ENCODE measurements around the gene DENND10. TPM values are rescaled to one million over a fixed set of nuclear protein-coding genes. Genes with fewer than 3 reads are reported as not detected.

The DENND10 gene
- total RNA-seq, 4 donors from 2014 or later: 23.0 to 42.5 (median 30.2) TPM

DNA sequence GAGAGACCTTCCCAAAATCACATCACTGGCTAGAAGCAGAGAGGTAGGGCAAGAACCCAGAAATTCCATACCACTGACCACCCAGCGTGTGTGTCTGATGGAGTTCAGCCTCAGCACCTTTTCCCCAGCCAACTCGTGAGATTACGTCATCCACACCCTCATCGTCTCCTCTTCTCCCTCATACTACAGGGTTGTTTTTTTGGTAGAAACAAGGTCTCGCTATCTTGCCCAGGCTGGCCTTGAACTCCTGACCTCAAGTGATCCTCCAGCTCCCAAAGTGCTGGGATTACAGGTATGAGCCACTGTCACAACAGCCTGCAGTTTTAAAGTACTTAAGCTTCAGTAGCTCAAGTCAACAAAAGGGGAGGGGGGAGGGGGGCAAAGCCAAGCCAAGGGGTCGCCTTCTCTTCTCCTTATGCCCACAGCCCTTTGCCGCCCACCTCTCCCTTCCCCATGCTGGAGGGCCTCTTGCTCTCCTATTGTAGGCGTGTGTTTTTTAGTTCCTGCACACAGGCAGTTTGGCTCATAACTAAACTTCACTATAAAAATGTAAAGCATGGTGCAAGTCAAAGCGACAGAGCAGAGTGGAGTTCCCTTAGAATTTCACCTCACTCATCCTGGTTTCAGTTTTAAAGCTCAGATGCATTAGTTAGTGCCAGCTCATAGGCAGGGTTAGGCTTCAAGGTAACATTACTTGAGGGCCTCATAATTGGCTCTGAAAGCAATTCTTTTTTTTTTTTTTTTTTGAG, 79.9 kb downstream of the DENND10 start:
- WGBS, 2 donors (ENCODE audit: low coverage in 1 of 2): 74 to 92% methylated on average over 3 to 9 of the region's 9 CpGs
- no peaks in the 10 kb centered on the region for H3K36me3 ChIP-seq
- no peaks in the 10 kb centered on the region for H3K27me3 ChIP-seq
- no peak overlapping the region for H3K4me3 ChIP-seq
- ATAC-seq: no peak
- H3K9me3 ChIP-seq: no peaks in the 10 kb centered on the region
- H3K27ac ChIP-seq: no peak overlapping the region
- H3K4me1 ChIP-seq: peaks cover 0 to 8% (median 0%) of the 10 kb centered on the region in 3 donors
- TF ChIP-seq EP300 (IDR thresholded peaks at IDR 0.05): no peak
- TF ChIP-seq POLR2AphosphoS5 (IDR thresholded peaks at IDR 0.05): no peak

Small RNA genes within 50 kb of the gene (small RNA-seq; reads per million reads assigned to genes)
- gene AL355598.1 (0 reads per million in 4 donors), gene RF00413 (0 reads per million in 4 donors), gene SNORA19 (0 to 0.77 (median 0.06) reads per million in 4 donors)

Other genes starting within 250 kb of the DENND10 start
- 10 to 100 TPM; 16.1 to 24.1 (median 20.8) TPM for gene NANOS1, start 74.4 kb upstream of the DENND10 start, total RNA-seq
- 100 to 1,000 TPM; 124 to 149 (median 136) TPM for gene EIF3A, start 23.3 kb upstream of the DENND10 start, total RNA-seq
- 10 to 100 TPM; 12.7 to 25.3 (median 17.1) TPM for gene SFXN4, start 61.6 kb downstream of the DENND10 start, total RNA-seq
- 100 to 1,000 TPM; 140 to 289 (median 164) TPM for gene PRDX3, start 74.7 kb downstream of the DENND10 start, total RNA-seq
- gene GRK5, start 103.5 kb downstream of the DENND10 start, total RNA-seq: 10 to 100 TPM; 28.8 to 71.6 (median 47.7) TPM